SH-SY5Y (cell line): ENCODE measurements around the gene HMGXB3.

Experiments used
- GATA2 ChIP-seq: IDR thresholded peaks from 2 replicates; pipeline ENCODE4 v1.6.1; 2011; ENCODE audit warnings: mild to moderate bottlenecking, low read depth, low read length
- GATA3 ChIP-seq: IDR thresholded peaks from 2 replicates; pipeline ENCODE4 v1.6.1; 2011; ENCODE audit warnings: low read depth, mild to moderate bottlenecking, low read length, moderate library complexity

The HMGXB3 gene

DNA sequence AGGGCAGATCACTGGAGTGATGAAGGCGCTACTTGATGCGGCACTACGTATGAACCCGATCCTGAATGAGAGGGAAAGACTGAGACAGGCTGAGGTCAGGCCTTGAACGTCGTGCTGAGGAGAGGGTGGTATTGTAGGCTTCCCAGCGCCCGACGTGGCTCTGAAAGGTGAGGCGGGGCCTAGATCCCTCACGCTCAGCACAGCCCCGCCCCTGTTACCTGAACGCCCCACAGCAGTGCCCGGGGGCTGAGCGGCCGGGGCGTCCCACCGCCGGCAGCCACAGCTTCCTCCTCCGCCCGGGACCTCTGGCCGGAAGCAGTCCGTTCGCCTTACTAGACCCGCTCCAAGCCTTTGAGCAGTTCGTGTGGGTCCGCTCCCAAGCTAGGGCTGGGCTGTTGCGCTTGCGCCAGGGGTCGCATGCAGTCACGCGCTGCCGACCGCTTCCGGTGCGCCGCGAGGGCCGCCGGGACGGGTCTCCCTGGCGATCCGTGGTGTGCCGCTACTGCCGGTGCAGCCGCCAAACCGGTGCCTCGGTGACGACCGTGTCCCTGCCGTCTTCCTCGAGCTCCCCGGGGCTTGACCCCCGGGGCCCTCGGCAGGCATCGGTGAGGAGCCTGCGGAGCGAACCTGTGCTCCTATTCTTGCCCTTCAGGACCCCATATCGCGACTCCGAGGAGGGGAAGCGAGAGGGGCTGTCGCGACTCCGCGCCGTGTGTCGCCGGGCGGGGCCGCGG, at the start of gene HMGXB3, which contains the start of gene TIGD6:
HMGXB3 (plus strand) TSS at position 484 of the 734 bp plus-strand sequence. CDS start 4,114 bp downstream, outside the sequence.
TIGD6 (minus strand) TSS at position 399 of the 734 bp plus-strand sequence. CDS start 4,306 bp downstream, outside the sequence.
- TF ChIP-seq GATA3 (no peak), GATA2 (no peak)

GRCh38 chr5:149951138-149951749, 49.3 kb upstream of the HMGXB3 start:
- TF ChIP-seq GATA2: no peak
- TF ChIP-seq GATA3: no peak

DNA sequence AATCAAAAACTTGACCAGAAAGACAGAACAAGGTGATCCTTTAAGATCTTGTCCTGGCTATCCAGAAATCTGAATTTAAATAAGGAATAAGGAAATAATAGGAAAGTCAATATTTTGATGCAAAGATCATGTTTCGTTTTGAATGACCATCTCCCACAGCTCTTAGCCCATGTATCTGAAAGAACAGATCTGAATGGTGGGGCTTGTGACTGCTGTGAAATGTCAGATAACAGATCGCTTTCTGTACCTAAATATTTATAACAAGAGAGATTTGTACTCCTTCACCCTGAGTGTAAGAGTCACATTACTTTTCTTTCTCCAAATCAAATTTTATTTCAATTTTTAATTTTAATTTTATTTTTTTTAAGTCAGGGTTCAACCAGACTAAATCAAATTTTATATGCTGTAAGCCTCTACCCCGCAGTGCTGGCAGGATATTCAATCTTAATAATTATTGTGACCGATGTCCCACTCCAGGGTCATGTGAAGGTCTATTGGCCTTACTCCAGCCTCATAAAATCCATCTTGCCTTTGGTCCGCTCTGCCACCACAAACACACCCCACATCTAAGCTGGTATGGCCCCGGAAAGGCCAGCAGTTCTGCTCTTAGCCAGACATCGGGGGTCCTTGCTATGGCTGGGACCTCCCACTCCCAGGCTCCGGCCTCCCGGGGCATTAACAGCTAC, 47.0 kb upstream of the HMGXB3 start:
- TF ChIP-seq GATA2 (no peak), GATA3 (no peak)

DNA sequence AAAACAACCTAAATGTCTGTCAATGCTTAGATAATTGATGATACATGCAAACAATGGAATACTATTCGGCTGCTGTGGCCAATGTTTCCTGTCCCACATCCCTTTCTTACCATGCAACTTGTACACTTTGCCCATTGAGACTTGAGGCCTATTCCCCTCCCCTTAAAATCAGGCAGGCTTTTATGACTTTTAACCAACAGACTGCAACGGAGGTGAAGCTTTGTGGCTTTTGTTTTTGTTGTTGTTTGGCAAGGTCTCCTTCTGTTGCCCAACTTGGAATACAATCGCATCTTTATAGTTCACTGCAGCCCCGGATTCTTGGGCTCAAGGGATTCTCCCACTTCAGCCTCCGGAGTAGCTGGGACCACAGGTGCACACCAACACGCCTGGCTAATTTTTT, 45.7 kb upstream of the HMGXB3 start:
- TF ChIP-seq GATA3 (no peak), GATA2 (no peak)

DNA sequence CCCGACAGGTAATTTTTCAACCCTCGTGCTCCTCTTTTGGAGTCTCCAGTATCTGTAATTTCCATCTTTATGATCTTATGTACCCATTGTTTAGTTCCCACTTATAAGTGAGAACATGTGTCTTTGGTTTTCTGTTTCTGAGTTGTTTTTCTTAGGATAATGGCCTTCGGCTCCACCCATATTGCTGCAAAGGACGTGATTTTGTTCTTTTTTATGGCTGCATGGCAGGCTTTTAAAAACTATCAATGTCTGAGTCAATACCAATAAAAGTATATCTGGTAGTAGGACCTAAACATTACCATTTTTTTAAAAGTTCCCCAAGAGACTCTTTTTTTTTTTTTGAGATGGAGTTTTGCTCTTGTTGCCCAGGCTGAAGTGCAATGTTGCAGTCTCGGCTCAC, 43.9 kb upstream of the HMGXB3 start:
- no peak for TF ChIP-seq GATA3
- no peak for TF ChIP-seq GATA2

GRCh38 chr5:149957855-149958254, 42.7 kb upstream of the HMGXB3 start:
- TF ChIP-seq GATA2 (no peak), GATA3 (no peak)

GRCh38 chr5:149959406-149960236, 40.9 kb upstream of the HMGXB3 start:
- TF ChIP-seq GATA3 (no peak), GATA2 (no peak)

DNA sequence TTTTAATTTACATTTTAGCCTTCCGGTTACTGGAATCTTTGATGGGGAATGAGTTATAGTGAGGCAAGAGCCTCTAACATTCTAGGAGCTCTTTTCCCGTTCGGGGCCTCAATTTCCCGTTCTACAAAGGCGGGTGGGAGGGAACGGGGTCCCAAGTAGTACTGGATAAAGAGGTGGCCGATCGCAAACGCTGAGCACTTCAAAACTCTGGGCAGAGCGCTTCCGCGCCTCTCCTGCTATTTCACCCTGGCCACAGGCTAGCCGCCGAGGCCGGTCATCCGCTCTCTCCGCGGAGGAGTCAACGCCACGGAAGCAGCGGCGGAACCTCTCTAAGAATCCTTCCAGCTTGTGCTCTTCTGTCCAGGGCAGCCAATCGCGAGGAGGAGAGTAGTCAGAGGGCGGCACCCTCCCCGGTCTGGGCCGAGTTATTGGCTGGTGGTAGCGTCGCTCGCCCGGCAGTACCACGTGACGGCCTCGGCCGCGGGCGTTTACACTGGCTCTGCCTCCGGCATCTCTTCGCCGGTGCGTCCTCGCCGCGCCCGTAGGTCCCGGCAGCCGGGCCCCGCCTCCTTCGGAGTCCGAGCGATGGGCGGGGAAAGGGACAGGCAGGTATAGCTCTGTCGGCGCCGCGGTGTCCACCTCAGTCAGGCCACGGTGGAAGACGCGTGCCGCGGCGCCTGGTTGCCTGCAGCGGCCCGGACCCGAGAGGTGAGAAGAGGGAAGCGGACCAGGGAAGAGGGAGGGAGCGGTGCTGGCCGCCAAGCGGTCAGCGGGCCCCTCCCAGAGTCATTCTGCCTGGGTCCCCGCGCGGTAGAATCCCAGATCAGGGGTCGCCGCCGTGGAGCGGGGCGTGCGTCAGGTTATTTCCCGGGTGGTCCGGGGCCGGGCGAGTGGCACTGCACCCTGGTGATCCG, 40.0 kb upstream of the HMGXB3 start, which contains the start of gene SLC26A2:
SLC26A2 (plus strand) TSS at position 487 of the 914 bp plus-strand sequence. CDS start 16,895 bp downstream, outside the sequence.
- TF ChIP-seq GATA2 (no peak), GATA3 (no peak)

DNA sequence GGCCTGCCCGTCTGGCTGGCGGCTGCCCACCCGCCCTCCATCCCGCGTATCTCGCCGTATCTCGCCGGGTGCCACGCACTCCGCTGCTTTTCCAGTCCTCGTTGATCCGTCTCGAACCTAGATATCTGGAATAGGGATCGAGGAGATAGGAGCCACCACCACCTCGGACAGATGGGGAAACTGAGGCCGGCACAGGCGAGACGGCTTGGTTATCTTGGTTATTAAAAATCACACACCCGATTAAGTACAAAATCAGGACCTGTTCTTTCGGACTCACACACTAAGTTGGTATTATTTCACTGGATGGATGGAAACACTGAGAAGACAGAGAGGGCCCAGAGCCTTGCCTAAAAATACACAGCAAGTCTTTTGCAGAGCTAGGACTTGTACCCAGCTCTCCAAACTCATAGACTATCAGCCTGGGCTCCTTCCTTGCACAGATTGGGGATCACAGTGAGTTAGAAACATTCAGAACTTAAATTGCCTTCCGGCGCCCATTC, 39.3 kb upstream of the HMGXB3 start:
- TF ChIP-seq GATA2 (peak; percentile 43; the same call in 1 of the 2 replicates), GATA3 (no peak)

- TF ChIP-seq GATA2 (no peak), GATA3 (no peak)
These were observed 38.6 kb upstream of the HMGXB3 start for GRCh38 chr5:149961957-149962409.

DNA sequence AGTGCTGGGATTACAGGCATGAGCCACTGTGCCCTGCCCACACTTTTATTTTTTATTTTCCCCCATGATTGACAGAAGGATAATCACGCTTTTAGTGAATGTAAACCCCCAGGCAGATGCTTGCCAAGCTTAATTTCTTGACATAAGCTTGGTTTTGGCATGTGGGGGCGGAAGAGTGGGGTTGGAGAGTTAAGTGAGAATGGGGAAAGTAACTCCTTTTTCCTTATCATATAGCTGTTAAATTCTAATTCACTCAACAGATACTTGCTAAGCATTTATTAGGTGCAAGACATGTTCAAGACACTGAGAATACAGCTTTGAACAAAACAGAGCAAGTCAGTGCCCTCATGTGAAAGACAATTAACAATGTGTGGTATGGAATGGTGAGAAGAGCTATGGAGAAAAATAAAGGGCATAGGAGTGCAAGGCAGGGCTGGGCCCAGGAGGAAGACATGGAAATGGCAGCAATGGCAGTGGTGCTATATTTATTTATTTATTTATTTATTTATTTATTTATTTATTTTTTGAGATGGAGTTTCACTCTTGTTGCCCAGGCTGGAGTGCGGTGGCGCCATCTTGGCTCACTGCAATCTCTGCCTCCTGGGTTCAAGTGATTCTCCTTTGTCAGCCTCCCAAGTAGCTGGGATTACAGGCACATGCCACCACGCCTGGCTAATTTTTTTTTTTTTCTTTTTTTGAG, 37.8 kb upstream of the HMGXB3 start:
- TF ChIP-seq GATA2: no peak
- TF ChIP-seq GATA3: no peak

GRCh38 chr5:149963729-149964128, 36.8 kb upstream of the HMGXB3 start:
- TF ChIP-seq GATA2 (no peak), GATA3 (no peak)

DNA sequence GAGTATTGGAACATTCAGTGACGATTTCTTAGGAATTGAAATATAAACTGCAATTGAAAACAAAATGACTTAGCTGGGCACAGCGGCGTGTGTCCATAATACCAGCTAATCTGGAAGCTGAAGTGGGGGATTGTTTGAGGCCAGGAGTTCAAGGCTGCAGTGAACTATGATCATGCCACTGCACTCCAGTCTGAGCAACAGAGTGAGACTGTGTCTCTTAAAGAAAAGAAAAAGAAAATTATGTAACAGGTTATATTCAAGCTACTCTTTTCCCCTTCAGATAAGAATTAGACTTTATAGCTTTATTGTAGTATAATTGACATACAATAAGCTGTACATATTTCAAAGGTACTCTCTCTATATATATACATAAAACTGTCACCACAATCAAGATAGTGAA, 33.6 kb upstream of the HMGXB3 start:
- TF ChIP-seq GATA3 (no peak), GATA2 (no peak)
